ENCODE measurements around the gene GDF11.

GDF11 gene

DNA sequence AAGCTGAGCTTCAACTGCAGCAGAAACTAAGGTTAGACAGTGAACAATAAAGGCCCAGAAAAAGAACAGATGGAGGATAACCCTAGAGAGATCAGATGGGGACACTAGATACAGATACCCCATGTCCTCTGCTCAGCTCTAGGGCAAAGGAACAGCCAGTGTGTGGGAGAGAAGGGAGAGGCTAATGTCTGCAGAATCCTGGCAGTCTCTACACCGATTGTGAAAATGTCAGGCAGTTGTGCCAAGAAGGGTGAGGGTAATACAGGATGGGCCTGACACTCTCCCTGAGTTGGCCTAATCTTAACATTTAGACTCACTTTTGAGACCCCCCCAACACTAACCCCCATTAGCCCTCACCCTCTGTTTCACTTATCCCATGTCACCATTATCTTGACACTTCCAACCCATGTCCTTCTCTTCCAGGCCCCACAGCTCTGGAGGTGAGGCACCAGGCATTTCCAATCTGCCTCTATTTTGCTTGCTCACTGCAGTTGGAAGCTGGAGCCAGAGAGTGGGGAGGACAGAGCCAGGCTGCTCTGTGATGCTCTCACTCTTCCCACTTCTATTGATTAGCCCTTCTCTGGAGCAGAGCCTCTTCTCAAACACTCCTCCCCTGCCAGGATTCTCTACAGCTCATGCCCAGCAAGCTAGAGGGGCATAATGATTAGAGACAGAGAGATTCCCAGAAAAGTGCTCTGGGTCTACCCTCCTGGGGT, 30.1 kb upstream of the GDF11 start:
- H3K27ac ChIP-seq (replicated peaks; ENCODE audit: low read length), result no peak overlapping the region
- H3K27me3 ChIP-seq (ENCODE audit: control insufficient read depth in 3 of 3, insufficient read depth in 3 of 3, low read depth in 1 of 3, low read length in 3 of 3), result peaks cover 0 to 24% (median 0%) of the 10 kb centered on the region in 3 experiments
- no peak overlapping the region for H3K4me3 ChIP-seq (ENCODE audit: low read length in 2 of 2)
- H2BK120ac ChIP-seq (ENCODE audit: low read depth, low read length), result no peak overlapping the region
- H3K9me3 ChIP-seq (replicated peaks in 1 of 2; ENCODE audit: control insufficient read depth in 2 of 2, insufficient read depth in 1 of 2, low read depth in 1 of 2, low read length in 2 of 2), result no peaks in the 10 kb centered on the region
- no peak overlapping the region for H3K9ac ChIP-seq (ENCODE audit: low read depth, low read length, poor library complexity)
- DNase-seq (ENCODE audit: low spot score), result no peak
- no peak overlapping the region for H2BK5ac ChIP-seq (ENCODE audit: low read length)
- H3K4ac ChIP-seq (ENCODE audit: low read length), result no peak overlapping the region
- peaks cover 6% of the 10 kb centered on the region for H3K79me1 ChIP-seq (ENCODE audit: low read depth, low read length)
- no peak overlapping the region for H4K91ac ChIP-seq (ENCODE audit: low read depth, low read length, poor library complexity)
- no peak overlapping the region for H3K4me2 ChIP-seq (ENCODE audit: insufficient read depth, low read length, poor library complexity, severe bottlenecking)
- no peak overlapping the region for H3K18ac ChIP-seq (ENCODE audit: low read length)
- no peak overlapping the region for H3K14ac ChIP-seq (ENCODE audit: low read length)
- H2AFZ ChIP-seq (ENCODE audit: low read length), result no peak overlapping the region
- peaks cover 15 to 17% of the 10 kb centered on the region in 2 donors for H3K4me1 ChIP-seq (ENCODE audit: control insufficient read depth in 2 of 2, insufficient read depth in 1 of 2, low read depth in 1 of 2, low read length in 2 of 2)
- no peak overlapping the region for H2BK15ac ChIP-seq (ENCODE audit: low read length)
- no peaks in the 10 kb centered on the region for H3K36me3 ChIP-seq (replicated peaks in 1 of 2; ENCODE audit: control insufficient read depth in 2 of 2, insufficient read depth in 2 of 2, low read length in 2 of 2)
- H4K8ac ChIP-seq (ENCODE audit: low read depth, low read length), result no peak overlapping the region
- no CpG with 5 or more reads among the region's 1 CpG for WGBS, 2 donors (ENCODE audit: extremely low coverage in 2 of 2, insufficient read length in 2 of 2, insufficient replicate concordance in 1 of 2)
- H2AK5ac ChIP-seq (ENCODE audit: low read depth, low read length), result no peak overlapping the region
- H2BK12ac ChIP-seq (ENCODE audit: low read length), result no peak overlapping the region
- H3K23ac ChIP-seq (ENCODE audit: low read depth, low read length, poor library complexity), result no peak overlapping the region

GRCh38 chr12:55713721-55714120, 29.2 kb upstream of the GDF11 start:
- Histone ChIP-seq H3K9ac (ENCODE audit: low read depth, low read length, poor library complexity) (no peak overlapping the region), H3K79me1 (ENCODE audit: low read depth, low read length) (peaks cover 6% of the 10 kb centered on the region), H3K9me3 (replicated peaks in 1 of 2; ENCODE audit: control insufficient read depth in 2 of 2, insufficient read depth in 1 of 2, low read depth in 1 of 2, low read length in 2 of 2) (no peaks in the 10 kb centered on the region), H3K4me1 (ENCODE audit: control insufficient read depth in 2 of 2, insufficient read depth in 1 of 2, low read depth in 1 of 2, low read length in 2 of 2) (peaks cover 19 to 20% of the 10 kb centered on the region in 2 donors), H2BK5ac (ENCODE audit: low read length) (no peak overlapping the region), H3K36me3 (replicated peaks in 1 of 2; ENCODE audit: control insufficient read depth in 2 of 2, insufficient read depth in 2 of 2, low read length in 2 of 2) (no peaks in the 10 kb centered on the region), H2AK5ac (ENCODE audit: low read depth, low read length) (no peak overlapping the region), H2BK120ac (ENCODE audit: low read depth, low read length) (no peak overlapping the region), H2BK12ac (ENCODE audit: low read length) (no peak overlapping the region), H3K23ac (ENCODE audit: low read depth, low read length, poor library complexity) (no peak overlapping the region), H4K91ac (ENCODE audit: low read depth, low read length, poor library complexity) (no peak overlapping the region), H2AFZ (ENCODE audit: low read length) (no peak overlapping the region), H3K27ac (replicated peaks; ENCODE audit: low read length) (no peak overlapping the region), H2BK15ac (ENCODE audit: low read length) (no peak overlapping the region), H3K4me3 (ENCODE audit: low read length in 2 of 2) (no peak overlapping the region), H3K14ac (ENCODE audit: low read length) (no peak overlapping the region), H4K8ac (ENCODE audit: low read depth, low read length) (no peak overlapping the region), H3K27me3 (ENCODE audit: control insufficient read depth in 3 of 3, insufficient read depth in 3 of 3, low read depth in 1 of 3, low read length in 3 of 3) (peaks cover 0 to 21% (median 0%) of the 10 kb centered on the region in 3 experiments), H3K18ac (ENCODE audit: low read length) (no peak overlapping the region), H3K4ac (ENCODE audit: low read length) (no peak overlapping the region), H3K4me2 (ENCODE audit: insufficient read depth, low read length, poor library complexity, severe bottlenecking) (no peak overlapping the region)
- no CpG with 5 or more reads among the region's 2 CpGs for WGBS, 2 donors (ENCODE audit: extremely low coverage in 2 of 2, insufficient read length in 2 of 2, insufficient replicate concordance in 1 of 2)
- DNase-seq (ENCODE audit: low spot score), result no peak

DNA sequence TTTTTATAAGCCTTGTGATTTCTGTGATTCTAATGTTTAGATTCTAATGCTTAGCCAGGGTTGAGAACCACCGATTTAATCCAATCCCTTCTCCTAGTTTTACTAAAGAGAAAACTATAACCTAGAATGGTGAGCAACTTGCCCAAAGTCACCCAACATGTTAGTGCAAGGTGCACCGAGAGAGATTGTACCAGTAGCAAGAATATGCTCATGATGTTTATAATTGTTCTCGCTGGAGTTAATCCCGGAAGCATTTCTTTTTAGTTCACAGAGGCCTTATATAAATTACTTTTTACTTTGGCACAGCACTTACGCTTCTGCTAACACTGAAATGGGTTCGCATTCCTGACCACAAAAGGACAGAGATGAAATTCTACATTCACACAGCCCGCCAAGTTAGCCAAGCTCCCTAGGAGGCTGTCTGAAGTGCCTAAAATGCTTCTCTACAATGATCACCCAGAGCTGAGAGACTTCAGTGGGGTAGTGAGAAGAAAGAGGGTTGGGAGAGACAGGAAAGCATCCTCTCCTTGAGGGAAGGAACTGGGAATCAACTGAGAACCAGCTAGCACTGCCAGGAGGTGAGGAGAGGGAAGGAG, 27.7 kb upstream of the GDF11 start:
- no peak overlapping the region for H3K9ac ChIP-seq (ENCODE audit: low read depth, low read length, poor library complexity)
- H3K4me2 ChIP-seq (ENCODE audit: insufficient read depth, low read length, poor library complexity, severe bottlenecking), result peak overlapping the region; percentile 85
- H4K8ac ChIP-seq (ENCODE audit: low read depth, low read length), result no peak overlapping the region
- H3K4ac ChIP-seq (ENCODE audit: low read length), result no peak overlapping the region
- no peak overlapping the region for H2AK5ac ChIP-seq (ENCODE audit: low read depth, low read length)
- no peak for DNase-seq (ENCODE audit: low spot score)
- H3K23ac ChIP-seq (ENCODE audit: low read depth, low read length, poor library complexity), result no peak overlapping the region
- H2BK120ac ChIP-seq (ENCODE audit: low read depth, low read length), result no peak overlapping the region
- H2AFZ ChIP-seq (ENCODE audit: low read length), result peak overlapping the region; percentile 95
- H3K4me1 ChIP-seq (ENCODE audit: control insufficient read depth in 2 of 2, insufficient read depth in 1 of 2, low read depth in 1 of 2, low read length in 2 of 2), result peaks cover 26 to 29% of the 10 kb centered on the region in 2 donors
- no peak overlapping the region for H2BK15ac ChIP-seq (ENCODE audit: low read length)
- H4K91ac ChIP-seq (ENCODE audit: low read depth, low read length, poor library complexity), result no peak overlapping the region
- H3K27ac ChIP-seq (replicated peaks; ENCODE audit: low read length), result no peak overlapping the region
- H3K9me3 ChIP-seq (replicated peaks in 1 of 2; ENCODE audit: control insufficient read depth in 2 of 2, insufficient read depth in 1 of 2, low read depth in 1 of 2, low read length in 2 of 2), result no peaks in the 10 kb centered on the region
- H2BK12ac ChIP-seq (ENCODE audit: low read length), result no peak overlapping the region
- H3K4me3 ChIP-seq (ENCODE audit: low read length in 2 of 2), result peak overlapping the region; percentile 79 to 90
- no CpG with 5 or more reads among the region's 7 CpGs for WGBS, 2 donors (ENCODE audit: extremely low coverage in 2 of 2, insufficient read length in 2 of 2, insufficient replicate concordance in 1 of 2)
- peaks cover under 1 to 14% of the 10 kb centered on the region in 2 donors for H3K36me3 ChIP-seq (replicated peaks in 1 of 2; ENCODE audit: control insufficient read depth in 2 of 2, insufficient read depth in 2 of 2, low read length in 2 of 2)
- H2BK5ac ChIP-seq (ENCODE audit: low read length), result no peak overlapping the region
- no peak overlapping the region for H3K18ac ChIP-seq (ENCODE audit: low read length)
- peaks cover 6% of the 10 kb centered on the region for H3K79me1 ChIP-seq (ENCODE audit: low read depth, low read length)
- no peak overlapping the region for H3K14ac ChIP-seq (ENCODE audit: low read length)
- H3K27me3 ChIP-seq (ENCODE audit: control insufficient read depth in 3 of 3, insufficient read depth in 3 of 3, low read depth in 1 of 3, low read length in 3 of 3), result peaks cover 0 to 10% (median 0%) of the 10 kb centered on the region in 3 experiments

- no CpG with 5 or more reads among the region's 42 CpGs for WGBS, 2 donors (ENCODE audit: extremely low coverage in 2 of 2, insufficient read length in 2 of 2, insufficient replicate concordance in 1 of 2)
- peak within 1 kb of the TSS; percentile 79 to 90 for H3K4me3 ChIP-seq (ENCODE audit: low read length in 2 of 2)
- H3K4ac ChIP-seq (ENCODE audit: low read length), result no peak within 1 kb of the TSS
- peak within 1 kb of the TSS; percentile 86 for H3K18ac ChIP-seq (ENCODE audit: low read length)
- H4K91ac ChIP-seq (ENCODE audit: low read depth, low read length, poor library complexity), result no peak within 1 kb of the TSS
- H2AK5ac ChIP-seq (ENCODE audit: low read depth, low read length), result no peak within 1 kb of the TSS
- H3K27me3 ChIP-seq (ENCODE audit: control insufficient read depth in 3 of 3, insufficient read depth in 3 of 3, low read depth in 1 of 3, low read length in 3 of 3), result peaks cover 0 to 10% (median 0%) of the 10 kb centered on the region in 3 experiments
- no peaks in the 10 kb centered on the region for H3K9me3 ChIP-seq (replicated peaks in 1 of 2; ENCODE audit: control insufficient read depth in 2 of 2, insufficient read depth in 1 of 2, low read depth in 1 of 2, low read length in 2 of 2)
- H3K4me2 ChIP-seq (ENCODE audit: insufficient read depth, low read length, poor library complexity, severe bottlenecking), result peak within 1 kb of the TSS; percentile 85
- peak within 1 kb of the TSS; percentile 55 for H2BK5ac ChIP-seq (ENCODE audit: low read length)
- no peak within 1 kb of the TSS for H2BK15ac ChIP-seq (ENCODE audit: low read length)
- H3K14ac ChIP-seq (ENCODE audit: low read length), result no peak within 1 kb of the TSS
- H2AFZ ChIP-seq (ENCODE audit: low read length), result peak within 1 kb of the TSS; percentile 95
- H3K27ac ChIP-seq (replicated peaks; ENCODE audit: low read length), result peak within 1 kb of the TSS; percentile 91
- H3K4me1 ChIP-seq (ENCODE audit: control insufficient read depth in 2 of 2, insufficient read depth in 1 of 2, low read depth in 1 of 2, low read length in 2 of 2), result peaks cover 26 to 29% of the 10 kb centered on the region in 2 donors
- peak; percentile 94 for DNase-seq (ENCODE audit: low spot score)
- no peak within 1 kb of the TSS for H2BK12ac ChIP-seq (ENCODE audit: low read length)
- H3K23ac ChIP-seq (ENCODE audit: low read depth, low read length, poor library complexity), result peak within 1 kb of the TSS; percentile 9
- H2BK120ac ChIP-seq (ENCODE audit: low read depth, low read length), result peak within 1 kb of the TSS; percentile 7
- peak within 1 kb of the TSS; percentile 73 for H3K9ac ChIP-seq (ENCODE audit: low read depth, low read length, poor library complexity)
- no peak within 1 kb of the TSS for H4K8ac ChIP-seq (ENCODE audit: low read depth, low read length)
- peaks cover 6% of the 10 kb centered on the region for H3K79me1 ChIP-seq (ENCODE audit: low read depth, low read length)
- H3K36me3 ChIP-seq (replicated peaks in 1 of 2; ENCODE audit: control insufficient read depth in 2 of 2, insufficient read depth in 2 of 2, low read length in 2 of 2), result peaks cover 3 to 21% of the 10 kb centered on the region in 2 donors
These were observed 26.9 kb upstream of the GDF11 start, which contains the start of gene BLOC1S1 for GRCh38 chr12:55715833-55716581. BLOC1S1 (plus strand) TSS chr12:55716046; CDS start chr12:55716052, 6 bp downstream.

Data from neuronal stem cell (in vitro differentiated cells).